ENCODE data around the gene PAK1IP1. TPM values are rescaled to one million over a fixed set of nuclear protein-coding genes. Genes with fewer than 3 reads are reported as not detected.

The PAK1IP1 gene
- total RNA-seq, 2 experiments from 2014 or later: 53.7 to 55.9 TPM

- CTCF ChIA-PET: interaction anchor here (0.6 to 0.7 kb wide), 3 partner anchors 153 to 517 kb away, joined by 3 to 4 read pairs (median 3); no protein-coding TSS in a partner anchor
- POLR2A ChIA-PET: no interaction called here
These were observed 3.9 kb upstream of the PAK1IP1 start for GRCh38 chr6:10690651-10691445.

GRCh38 chr6:10692965-10693538, 1.7 kb upstream of the PAK1IP1 start:
- ChIA-PET POLR2A (no interaction called here), CTCF (no interaction called here)

DNA sequence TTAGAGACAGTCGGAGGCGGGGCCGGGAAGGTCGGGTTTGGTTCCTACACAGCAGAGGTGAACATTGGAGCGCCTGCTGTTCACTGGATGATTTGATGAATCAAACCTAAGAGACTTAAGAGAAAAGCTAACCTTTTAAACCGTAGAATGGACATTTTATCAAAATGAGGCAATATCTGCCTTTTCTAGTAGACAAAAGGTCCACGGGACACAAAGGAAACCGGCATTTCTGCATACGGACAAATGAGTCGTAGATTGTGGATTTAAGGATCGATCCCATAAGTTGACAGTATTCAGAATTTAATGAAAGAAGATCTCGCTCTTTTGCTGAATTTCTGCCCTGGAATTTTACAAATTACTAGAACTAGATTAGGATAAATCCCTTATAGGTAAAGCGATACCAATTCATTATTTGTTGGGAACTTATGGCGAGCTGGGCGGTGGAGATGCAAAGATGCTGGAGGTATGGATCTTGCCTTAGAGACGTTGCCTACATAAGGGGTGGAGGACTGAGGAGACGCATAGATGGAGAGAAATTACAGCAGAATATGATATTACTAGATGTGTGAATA, 400 bp downstream of the PAK1IP1 start:
- ChIA-PET CTCF (interaction anchor here (0.8 to 1.0 kb wide), 3 partner anchors 18 to 107 kb away, joined by 3 to 5 read pairs (median 4); no protein-coding TSS in a partner anchor), POLR2A (interaction anchor here (0.7 to 1.3 kb wide), 7 partner anchors 8 to 550 kb away, joined by 3 to 18 read pairs (median 8); partner anchors contain the start of genes TMEM14B and TMEM14C)

DNA sequence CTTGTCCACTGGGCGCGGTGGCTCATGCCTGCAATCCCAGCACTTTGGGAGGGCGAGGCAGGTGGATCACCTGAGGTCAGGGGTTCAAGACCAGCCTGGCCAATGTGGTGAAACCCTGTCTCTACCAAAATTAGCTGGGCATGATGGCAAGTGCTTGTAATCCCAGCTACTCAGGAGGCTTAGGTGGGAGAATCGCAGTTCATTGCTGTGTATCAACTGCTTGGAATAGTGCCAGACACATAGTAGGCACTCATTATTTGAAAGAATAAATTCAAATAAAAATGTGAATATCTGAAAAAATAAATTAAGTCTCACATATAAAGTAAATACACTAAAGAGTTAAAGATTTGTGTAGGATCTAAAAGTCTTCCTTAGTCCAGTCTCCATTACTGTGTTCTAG, 1.9 kb downstream of the PAK1IP1 start:
- CTCF ChIA-PET: no interaction called here
- POLR2A ChIA-PET: no interaction called here

DNA sequence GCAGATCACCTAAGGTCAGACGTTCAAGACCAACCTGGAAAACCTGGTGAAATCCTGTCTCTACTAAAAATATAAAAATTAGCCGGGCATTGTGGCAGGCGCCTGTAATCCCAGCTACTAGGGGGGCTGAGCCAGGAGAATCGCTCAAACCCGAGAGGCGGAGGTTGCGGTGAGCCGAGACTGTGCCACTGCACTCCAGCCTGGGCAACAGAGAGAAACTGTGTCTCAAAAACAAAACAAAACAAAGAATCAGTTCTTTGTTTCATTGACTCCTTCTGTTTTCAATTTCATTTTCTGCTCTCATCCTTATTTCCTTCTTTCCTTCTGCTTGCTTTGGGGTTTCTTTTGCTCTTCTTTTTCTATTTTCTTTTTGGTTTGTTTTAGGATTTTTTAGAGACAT, 19.2 kb downstream of the PAK1IP1 start:
- ChIA-PET CTCF (no interaction called here), POLR2A (no interaction called here)

GRCh38 chr6:10719296-10719963, 24.7 kb downstream of the PAK1IP1 start:
- ChIA-PET POLR2A (interaction anchor here (1.2 to 2.8 kb wide), 3 partner anchors 24 to 191 kb away, joined by 4 to 17 read pairs (median 6); partner anchors contain the start of genes C6orf52, PAK1IP1 and TMEM14B), CTCF (interaction anchor here (0.6 to 2.2 kb wide), 3 partner anchors 13 to 208 kb away, joined by 3 to 5 read pairs (median 3); no protein-coding TSS in a partner anchor)

- CTCF ChIA-PET: interaction anchor here (0.6 to 2.2 kb wide), 3 partner anchors 12 to 209 kb away, joined by 3 to 5 read pairs (median 3); no protein-coding TSS in a partner anchor
- POLR2A ChIA-PET: interaction anchor here (1.2 to 2.8 kb wide), 4 partner anchors 25 to 191 kb away, joined by 3 to 17 read pairs (median 5); partner anchors contain the start of genes C6orf52, PAK1IP1 and TMEM14B
These were observed 25.1 kb downstream of the PAK1IP1 start for GRCh38 chr6:10719964-10720264.

DNA sequence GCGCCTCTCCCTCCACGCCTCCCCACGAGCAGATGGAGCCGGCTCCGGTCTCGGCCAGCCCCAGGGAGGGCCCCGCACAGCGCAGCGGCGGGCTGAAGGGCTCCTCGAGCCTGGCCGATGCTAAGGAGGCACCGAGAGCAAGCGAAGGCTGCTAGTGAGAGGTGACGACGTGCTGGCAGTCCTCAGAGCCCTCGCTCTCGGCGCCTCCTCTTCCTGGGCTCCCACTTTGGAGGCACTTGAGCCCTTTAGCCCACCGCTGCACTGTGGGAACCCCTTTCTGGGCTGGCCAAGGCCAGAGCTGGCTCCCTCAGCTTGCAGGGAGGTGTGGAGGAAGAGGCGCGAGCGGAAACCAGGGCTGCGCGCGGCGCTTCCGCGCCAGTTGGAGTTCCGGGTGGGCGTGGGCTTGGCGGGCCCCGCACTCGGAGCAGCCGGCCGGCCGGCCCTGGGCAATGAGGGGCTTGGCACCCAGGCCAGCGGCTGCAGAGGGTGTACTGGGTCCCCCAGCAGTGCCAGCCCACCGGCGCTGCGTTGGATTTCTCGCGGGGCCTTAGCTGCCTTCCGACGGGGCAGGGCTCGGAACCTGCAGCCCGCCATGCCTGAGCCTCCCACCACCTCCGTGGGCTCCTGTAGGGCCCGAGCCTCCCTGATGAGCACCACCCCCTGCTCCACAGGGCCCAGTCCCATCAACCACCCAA, 25.6 kb downstream of the PAK1IP1 start:
- ChIA-PET POLR2A (interaction anchor here (1.2 to 2.8 kb wide), 4 partner anchors 25 to 192 kb away, joined by 3 to 17 read pairs (median 5); partner anchors contain the start of genes C6orf52, PAK1IP1 and TMEM14B), CTCF (interaction anchor here (1.3 to 2.2 kb wide), 3 partner anchors 9 to 209 kb away, joined by 3 to 5 read pairs (median 4); no protein-coding TSS in a partner anchor)

DNA sequence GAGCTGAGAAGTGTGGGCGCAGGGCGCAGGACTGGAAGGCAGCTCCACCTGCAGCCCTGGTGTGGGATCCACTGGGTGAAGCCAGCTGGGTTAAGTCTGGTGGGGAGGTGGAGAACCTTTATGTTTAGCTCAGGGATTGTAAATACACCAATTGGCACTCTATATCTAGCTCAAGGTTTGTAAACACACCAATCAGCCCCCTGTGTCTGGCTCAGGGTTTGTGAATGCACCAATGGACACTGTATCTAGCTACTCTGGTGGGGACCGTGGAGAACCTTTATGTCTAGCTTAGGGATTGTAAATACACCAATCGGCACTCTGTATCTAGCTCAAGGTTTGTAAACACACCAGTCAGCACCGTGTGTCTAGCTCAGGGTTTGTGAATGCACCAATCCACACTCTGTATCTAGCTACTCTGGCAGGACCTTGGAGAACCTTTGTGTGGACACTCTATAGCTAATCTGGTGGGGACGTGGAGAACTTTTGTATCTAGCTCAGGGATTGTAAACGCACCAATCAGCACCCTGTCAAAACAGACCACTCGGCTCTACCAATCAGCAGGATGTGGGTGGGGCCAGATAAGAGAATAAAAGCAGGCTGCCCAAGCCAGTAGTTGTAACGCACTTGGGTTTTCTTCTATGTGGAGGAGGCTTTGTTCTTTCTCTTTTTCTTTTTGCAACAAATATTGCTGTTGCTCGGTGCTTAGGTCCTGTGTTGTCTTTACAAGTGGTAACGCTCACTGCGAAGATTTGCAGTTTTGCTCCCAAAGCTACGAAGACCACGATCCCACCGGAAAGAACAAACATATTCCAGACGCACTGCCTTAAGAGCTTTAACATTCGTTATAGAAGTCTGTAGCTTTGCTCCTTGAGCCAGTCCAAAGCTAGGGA, 26.4 kb downstream of the PAK1IP1 start:
- ChIA-PET POLR2A (interaction anchor here (1.4 to 2.8 kb wide), 3 partner anchors 26 to 31 kb away, joined by 3 to 17 read pairs (median 6); partner anchors contain the start of genes C6orf52, PAK1IP1 and TMEM14B), CTCF (interaction anchor here (0.7 to 2.2 kb wide), 4 partner anchors 8 to 717 kb away, joined by 3 to 5 read pairs (median 4); no protein-coding TSS in a partner anchor)

DNA sequence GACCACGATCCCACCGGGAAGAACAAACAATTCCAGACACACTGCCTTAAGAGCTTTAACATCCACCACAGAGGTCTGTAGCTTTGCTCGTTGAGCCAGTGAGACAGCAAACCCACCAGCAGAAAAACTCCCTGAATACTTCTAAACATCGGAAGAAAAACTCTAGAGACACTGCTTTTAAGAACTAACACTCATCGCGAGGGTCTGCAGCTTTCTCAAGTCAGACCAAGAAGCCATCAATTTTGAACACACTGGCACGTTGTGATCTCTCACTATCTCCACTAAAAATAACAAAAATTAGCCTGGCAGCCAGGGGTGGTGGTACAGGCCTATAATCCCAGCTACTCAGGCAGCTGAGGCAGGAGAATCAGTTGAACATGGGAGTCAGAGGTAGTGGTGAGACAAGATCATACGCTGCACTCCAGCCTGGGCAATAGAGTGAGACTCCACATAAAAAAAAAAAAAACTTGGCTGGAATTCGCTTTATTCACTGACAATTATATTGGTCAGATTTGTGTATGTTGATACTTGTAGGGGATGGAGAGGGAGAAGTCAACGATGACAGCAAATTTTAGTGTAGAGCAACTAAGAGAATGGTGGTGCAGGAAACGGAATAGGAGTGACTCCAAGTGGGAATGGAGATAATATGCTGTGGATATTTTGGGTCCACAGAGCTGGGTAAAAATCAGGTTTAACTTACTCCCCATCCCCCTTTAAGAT, 27.2 kb downstream of the PAK1IP1 start:
- POLR2A ChIA-PET: interaction anchor here (1.2 to 2.8 kb wide), 3 partner anchors 26 to 27 kb away, joined by 13 to 18 read pairs (median 17); partner anchors contain the start of genes C6orf52, PAK1IP1 and TMEM14B

GRCh38 chr6:10722570-10722819, 27.7 kb downstream of the PAK1IP1 start:
- POLR2A ChIA-PET: interaction anchor here (1.2 kb wide), 2 partner anchors 26 to 28 kb away, joined by 13 to 18 read pairs; partner anchors contain the start of genes C6orf52, PAK1IP1 and TMEM14B
- CTCF ChIA-PET: no interaction called here

More for the DNA sequence above, 27.2 kb downstream of the PAK1IP1 start:
- CTCF ChIA-PET: interaction anchor here (0.7 to 1.7 kb wide), 2 partner anchors 11 to 716 kb away, joined by 3 to 4 read pairs; no protein-coding TSS in a partner anchor

DNA sequence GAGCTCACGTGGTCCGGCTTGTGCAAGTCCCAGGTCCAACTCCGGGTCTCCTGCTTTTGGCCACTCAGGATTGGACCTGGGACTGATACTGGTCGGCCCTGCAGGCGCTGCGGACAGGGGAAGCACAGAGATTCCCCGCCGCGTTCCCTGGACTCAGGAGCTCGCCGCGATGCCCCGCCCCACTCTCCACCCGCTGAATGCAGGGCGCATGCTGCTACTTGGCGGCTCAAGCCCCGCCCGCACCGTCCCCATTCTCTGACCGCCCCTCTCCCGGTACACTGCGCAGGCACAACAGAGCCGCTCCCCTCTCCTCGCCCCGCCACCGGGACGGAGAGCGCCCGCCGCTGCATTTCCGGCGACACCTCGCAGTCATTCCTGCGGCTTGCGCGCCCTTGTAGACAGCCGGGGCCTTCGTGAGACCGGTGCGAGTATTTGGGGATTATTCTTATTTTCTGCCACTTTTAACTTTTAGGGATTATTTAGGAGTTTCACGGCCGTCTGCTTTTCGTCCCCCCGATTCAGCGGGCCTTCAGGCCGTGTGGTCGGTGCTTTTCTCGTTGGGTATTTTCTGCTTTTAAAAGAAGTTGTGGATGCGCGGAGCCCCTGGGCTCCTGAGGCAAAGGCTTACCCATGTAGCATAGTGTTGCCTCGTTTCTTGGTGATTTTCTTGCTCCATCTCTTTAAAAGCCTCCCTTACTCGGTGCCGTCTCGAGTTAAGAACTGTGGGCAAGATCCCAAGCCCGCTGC, 28.2 kb downstream of the PAK1IP1 start, which contains the start of gene TMEM14C:
TSS of gene TMEM14C (plus strand) at position 251 of the 747 bp plus-strand sequence. CDS start 1,544 bp downstream, outside the sequence.
- ChIA-PET POLR2A (interaction anchor here (1.2 kb wide), 2 partner anchors 25 to 28 kb away, joined by 13 to 18 read pairs; partner anchors contain the start of genes C6orf52, PAK1IP1 and TMEM14B), CTCF (no interaction called here)

DNA sequence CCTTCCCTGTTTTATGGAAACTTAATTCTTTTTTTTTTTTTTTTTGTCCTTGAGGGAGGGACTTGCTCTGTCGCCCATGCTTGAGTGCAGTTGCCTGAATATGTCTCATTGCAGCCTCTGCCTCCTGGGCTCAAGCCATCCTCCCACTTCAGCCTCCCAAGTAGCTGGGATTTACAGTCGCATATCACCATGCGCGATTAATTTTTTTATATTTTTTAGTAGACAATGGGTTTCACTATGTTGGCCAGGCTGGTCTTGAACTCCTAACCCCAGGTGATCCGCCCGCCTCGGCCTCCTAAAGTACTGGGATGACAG, 28.8 kb downstream of the PAK1IP1 start:
- ChIA-PET POLR2A (interaction anchor here (0.6 to 0.7 kb wide), 2 partner anchors 509 to 650 kb away, joined by 3 read pairs; partner anchors contain the start of gene NEDD9), CTCF (no interaction called here)

GRCh38 chr6:10725044-10725443, 30.3 kb downstream of the PAK1IP1 start:
- ChIA-PET POLR2A (interaction anchor here (1.1 kb wide), 1 partner anchor 23 kb away, joined by 3 read pairs; the partner anchor contains the start of gene TMEM14B), CTCF (no interaction called here)

GRCh38 chr6:10725716-10726115, 30.9 kb downstream of the PAK1IP1 start:
- CTCF ChIA-PET: no interaction called here
- POLR2A ChIA-PET: no interaction called here

DNA sequence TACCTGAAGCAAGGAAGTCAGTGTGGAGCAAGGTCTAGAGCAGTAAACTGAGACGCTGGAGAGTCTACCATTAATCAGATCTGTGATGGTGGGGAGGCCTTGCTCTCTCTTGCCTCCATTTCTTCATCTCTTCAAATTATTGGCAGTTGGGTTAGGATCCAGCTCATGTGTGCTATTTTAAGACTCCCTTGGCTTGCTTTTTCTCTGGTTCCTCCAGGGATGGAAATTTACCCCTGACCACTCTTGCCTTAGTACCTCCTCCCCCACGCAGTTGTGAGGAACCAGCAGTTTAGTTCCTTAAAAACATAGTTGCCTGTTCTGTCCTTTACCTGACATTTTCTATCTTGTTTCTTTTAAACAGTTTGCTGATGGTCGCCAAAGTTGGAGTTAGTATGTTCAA, 35.5 kb downstream of the PAK1IP1 start:
- CTCF ChIA-PET: no interaction called here

More for the DNA sequence above, 35.5 kb downstream of the PAK1IP1 start:
- POLR2A ChIA-PET: no interaction called here
